ENCODE results near the gene ADSL. TPM values are rescaled to one million over a fixed set of nuclear protein-coding genes. Genes with fewer than 3 reads are reported as not detected.

Gene ADSL
- total RNA-seq, 1 donor from 2014 or later, result 31.3 TPM

DNA sequence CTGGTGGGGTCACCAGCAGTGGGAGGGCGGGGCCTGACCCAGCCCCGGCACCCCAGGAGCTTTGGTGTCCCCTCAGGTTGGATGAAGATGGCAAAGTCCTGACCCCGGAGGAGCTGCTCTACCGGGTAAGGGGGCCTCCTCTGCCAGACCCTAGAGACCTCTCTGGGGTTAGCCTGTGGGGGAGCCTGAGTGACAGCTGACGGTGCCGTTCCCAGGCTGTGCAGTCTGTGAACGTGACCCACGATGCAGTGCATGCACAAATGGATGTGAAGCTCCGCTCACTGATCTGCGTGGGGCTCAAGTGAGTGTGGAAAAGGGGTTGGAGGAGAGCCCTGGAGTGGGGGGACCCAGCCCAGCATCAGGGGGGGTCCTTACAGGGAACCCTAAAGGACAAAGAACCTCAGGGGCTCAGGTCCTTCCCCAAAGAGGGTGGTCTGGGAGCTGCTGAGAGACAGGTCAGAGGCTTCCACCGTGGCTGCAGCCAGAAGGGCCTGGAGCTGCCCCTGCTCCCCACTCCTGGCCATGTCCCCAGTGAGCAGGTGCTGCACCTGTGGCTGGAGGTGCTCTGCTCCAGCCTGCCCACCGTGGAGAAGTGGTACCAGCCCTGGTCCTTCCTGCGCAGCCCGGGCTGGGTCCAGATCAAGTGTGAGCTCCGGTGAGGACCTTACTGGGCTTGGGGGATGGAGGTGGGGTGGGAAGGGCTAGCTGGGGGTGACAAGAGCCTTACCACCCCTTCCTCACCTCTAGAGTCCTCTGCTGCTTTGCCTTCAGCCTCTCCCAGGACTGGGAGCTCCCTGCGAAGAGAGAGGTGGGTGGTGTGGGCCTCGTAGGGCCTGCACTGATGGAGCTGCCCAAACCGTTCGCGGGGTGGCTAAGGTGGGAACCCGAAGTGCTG is 62.7 kb downstream of the ADSL start:
- TF ChIP-seq, protein P1, sequence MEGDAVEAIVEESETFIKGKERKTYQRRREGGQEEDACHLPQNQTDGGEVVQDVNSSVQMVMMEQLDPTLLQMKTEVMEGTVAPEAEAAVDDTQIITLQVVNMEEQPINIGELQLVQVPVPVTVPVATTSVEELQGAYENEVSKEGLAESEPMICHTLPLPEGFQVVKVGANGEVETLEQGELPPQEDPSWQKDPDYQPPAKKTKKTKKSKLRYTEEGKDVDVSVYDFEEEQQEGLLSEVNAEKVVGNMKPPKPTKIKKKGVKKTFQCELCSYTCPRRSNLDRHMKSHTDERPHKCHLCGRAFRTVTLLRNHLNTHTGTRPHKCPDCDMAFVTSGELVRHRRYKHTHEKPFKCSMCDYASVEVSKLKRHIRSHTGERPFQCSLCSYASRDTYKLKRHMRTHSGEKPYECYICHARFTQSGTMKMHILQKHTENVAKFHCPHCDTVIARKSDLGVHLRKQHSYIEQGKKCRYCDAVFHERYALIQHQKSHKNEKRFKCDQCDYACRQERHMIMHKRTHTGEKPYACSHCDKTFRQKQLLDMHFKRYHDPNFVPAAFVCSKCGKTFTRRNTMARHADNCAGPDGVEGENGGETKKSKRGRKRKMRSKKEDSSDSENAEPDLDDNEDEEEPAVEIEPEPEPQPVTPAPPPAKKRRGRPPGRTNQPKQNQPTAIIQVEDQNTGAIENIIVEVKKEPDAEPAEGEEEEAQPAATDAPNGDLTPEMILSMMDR (IDR thresholded peaks at IDR 0.05), result no peak
- no peaks in the 10 kb centered on the region for H3K4me1 ChIP-seq
- no peak overlapping the region for H3K4me3 ChIP-seq
- no peaks in the 10 kb centered on the region for H3K9me3 ChIP-seq
- no peaks in the 10 kb centered on the region for H3K27me3 ChIP-seq
- peak; percentile 7 to 63 for DNase-seq (ENCODE audit: low spot score in 2 of 2)
- peaks cover 71 to 76% of the 10 kb centered on the region in 2 donors for H3K36me3 ChIP-seq
- H3K27ac ChIP-seq, result no peak overlapping the region
- intact Hi-C loops (cut with DNase I), result no loop called here

DNA sequence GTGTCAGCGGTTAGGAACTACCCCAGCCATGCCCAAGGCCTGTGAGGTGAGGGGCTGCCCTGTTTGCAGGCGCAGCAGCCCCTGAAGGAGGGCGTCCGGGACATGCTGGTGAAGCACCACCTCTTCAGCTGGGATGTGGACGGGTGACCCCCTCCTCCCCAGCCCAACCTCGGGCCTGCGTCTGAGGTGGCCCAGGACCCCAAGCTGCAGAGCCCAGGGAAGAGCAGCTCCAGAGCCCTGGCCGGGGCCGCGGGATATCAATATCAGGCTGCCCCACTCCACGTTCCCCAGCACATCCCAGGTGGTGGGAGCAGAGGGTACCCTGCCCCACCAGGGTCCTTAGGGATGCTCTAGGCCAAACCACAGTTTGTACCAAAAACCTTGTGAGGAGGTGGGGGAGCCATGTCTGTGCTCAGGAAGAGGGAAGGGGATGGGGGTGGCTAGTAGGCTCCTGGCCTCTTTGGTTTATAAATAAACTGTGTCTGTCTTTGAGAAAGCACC is 63.4 kb downstream of the ADSL start:
- Histone ChIP-seq H3K36me3 (peaks cover 67 to 69% of the 10 kb centered on the region in 2 donors), H3K4me1 (no peaks in the 10 kb centered on the region), H3K9me3 (no peaks in the 10 kb centered on the region), H3K27ac (no peak overlapping the region), H3K4me3 (no peak overlapping the region), H3K27me3 (no peaks in the 10 kb centered on the region)
- intact Hi-C loops (cut with DNase I), result no loop called here
- DNase-seq (ENCODE audit: low spot score in 2 of 2), result peak; percentile 2 to 59
- TF ChIP-seq, protein P1 (IDR thresholded peaks at IDR 0.05), result no peak

DNA sequence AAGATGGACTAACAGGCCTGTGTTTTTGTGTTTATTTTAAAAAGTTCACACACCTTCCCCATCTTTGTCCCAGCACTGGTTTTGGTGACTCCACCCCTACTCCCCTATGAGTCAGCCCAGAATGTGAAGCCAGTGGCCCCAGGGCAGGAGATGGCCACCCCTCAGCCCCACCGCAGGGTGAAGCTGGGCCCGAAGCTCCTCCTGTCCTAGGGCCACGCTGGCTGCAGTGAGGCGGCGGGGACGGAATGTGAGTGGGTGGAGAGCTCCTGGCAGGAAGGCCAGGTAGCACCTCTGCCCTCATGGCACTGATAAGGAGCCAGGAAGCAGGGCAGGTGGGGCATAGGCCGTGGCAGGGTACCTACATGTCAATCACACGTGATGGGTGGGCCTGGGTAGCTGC is 64.0 kb downstream of the ADSL start:
- H3K27ac ChIP-seq, result no peak overlapping the region
- no peaks in the 10 kb centered on the region for H3K9me3 ChIP-seq
- no peaks in the 10 kb centered on the region for H3K27me3 ChIP-seq
- no peaks in the 10 kb centered on the region for H3K4me1 ChIP-seq
- DNase-seq (ENCODE audit: low spot score in 2 of 2), result peak in 1 of 2 donors; percentile 6
- intact Hi-C loops (cut with DNase I), result no loop called here
- TF ChIP-seq, protein P1 (IDR thresholded peaks at IDR 0.05), result no peak
- H3K4me3 ChIP-seq, result no peak overlapping the region
- H3K36me3 ChIP-seq, result peaks cover 61 to 65% of the 10 kb centered on the region in 2 donors

DNA sequence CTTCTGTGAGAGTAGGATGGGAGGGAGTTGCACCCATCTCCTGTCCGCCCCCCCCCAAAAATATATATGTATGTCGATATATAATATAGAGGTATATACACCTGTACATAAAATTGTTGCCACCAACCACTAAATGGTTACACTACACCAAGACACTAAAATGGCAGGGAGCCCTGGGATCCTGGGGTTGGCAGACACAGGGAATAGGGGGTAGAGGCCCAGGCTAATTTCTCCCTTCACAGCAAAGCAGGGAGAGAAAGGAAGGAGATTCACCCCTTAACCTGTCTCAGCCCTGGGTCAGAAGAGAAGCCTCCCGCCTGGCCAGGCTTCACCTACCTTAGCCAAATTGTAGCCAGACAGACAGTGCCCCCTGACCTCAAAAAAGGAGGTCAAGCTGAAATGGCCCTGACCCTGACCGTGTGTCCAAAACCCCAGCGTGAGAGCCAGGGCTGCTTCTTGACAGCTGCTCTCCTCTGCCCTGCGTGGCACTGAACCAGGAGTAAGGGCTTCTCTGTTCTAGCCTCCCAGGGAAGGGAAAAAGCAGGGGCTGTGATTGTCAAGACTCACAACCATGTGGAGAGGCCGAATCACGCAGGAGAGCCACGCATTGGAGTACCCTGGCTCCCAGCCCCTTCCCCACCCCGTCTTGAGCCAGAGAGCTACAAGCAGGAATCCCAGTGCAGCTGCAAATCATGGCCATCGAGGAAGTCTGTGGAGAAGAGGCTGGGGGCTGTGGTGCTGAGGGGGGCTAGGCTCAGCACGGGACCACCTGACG is 64.6 kb downstream of the ADSL start:
- H3K27me3 ChIP-seq, result no peaks in the 10 kb centered on the region
- no peak overlapping the region for H3K4me3 ChIP-seq
- H3K9me3 ChIP-seq, result no peaks in the 10 kb centered on the region
- H3K27ac ChIP-seq, result no peak overlapping the region
- no peaks in the 10 kb centered on the region for H3K4me1 ChIP-seq
- H3K36me3 ChIP-seq, result peaks cover 55 to 60% of the 10 kb centered on the region in 2 donors
- TF ChIP-seq, protein P1 (IDR thresholded peaks at IDR 0.05), result no peak
- intact Hi-C loops (cut with DNase I), result no loop called here
- DNase-seq (ENCODE audit: low spot score in 2 of 2), result peak in 1 of 2 donors; percentile 6

DNA sequence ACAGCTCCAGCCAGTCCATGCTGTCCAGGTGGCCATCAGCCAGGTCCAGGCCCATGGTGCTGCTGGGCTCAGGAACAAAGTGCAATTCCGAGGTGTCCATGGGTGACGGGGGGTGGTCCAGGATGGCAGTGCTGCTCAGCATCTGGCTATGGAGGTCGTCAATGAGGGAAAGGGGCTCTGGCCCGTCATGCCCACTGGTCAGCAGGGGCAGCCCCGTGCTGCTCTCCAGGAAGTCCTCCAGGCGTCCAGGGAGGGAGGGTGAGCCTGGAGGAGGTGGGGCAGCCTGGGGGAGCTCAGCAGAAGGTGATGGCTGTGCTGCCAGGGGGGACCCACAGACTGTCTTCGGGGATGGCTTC is 65.2 kb downstream of the ADSL start:
- Histone ChIP-seq H3K27ac (no peak overlapping the region), H3K27me3 (no peaks in the 10 kb centered on the region), H3K4me1 (no peaks in the 10 kb centered on the region), H3K36me3 (peaks cover 55 to 60% of the 10 kb centered on the region in 2 donors), H3K9me3 (no peaks in the 10 kb centered on the region), H3K4me3 (no peak overlapping the region)
- intact Hi-C loops (cut with DNase I), result no loop called here
- TF ChIP-seq, protein P1 (IDR thresholded peaks at IDR 0.05), result no peak
- DNase-seq (ENCODE audit: low spot score in 2 of 2), result no peak

Data from ascending aorta (tissue), 2 donors.